Fibroblast of the conjunctiva (primary cell): ENCODE results near the gene RNGTT.
A peak's percentile ranks its signal among the peaks of the same experiment; 100 is the strongest.
"Not testable (repeated sequence)": the region's sequence is repeated elsewhere in the genome, so short reads cannot be mapped to it uniquely, and the experiment has no call there.

ENCODE experiments used
- DNase-seq: peaks from one replicate; pipeline ENCODE4 v3.0.0-alpha.2; 2010; ENCODE audit warnings: low read depth

Gene RNGTT

GRCh38 chr6:88963139-88964090, at the start of gene RNGTT:
RNGTT (minus strand) TSS chr6:88963618; CDS start chr6:88963409, 209 bp downstream.
- DNase-seq = peak; percentile 94

- no peak for DNase-seq
Observed at GRCh38 chr6:89011436-89011835, 48.0 kb upstream of the RNGTT start.

GRCh38 chr6:89010825-89011224, 47.4 kb upstream of the RNGTT start:
- DNase-seq = no peak

GRCh38 chr6:89009624-89010059, 46.2 kb upstream of the RNGTT start:
- no peak for DNase-seq

- no peak for DNase-seq
Observed at GRCh38 chr6:89008815-89009374, 45.5 kb upstream of the RNGTT start.

GRCh38 chr6:89008001-89008814, 44.8 kb upstream of the RNGTT start:
- no peak for DNase-seq

- DNase-seq = no peak
Observed at GRCh38 chr6:89007209-89008000, 44.0 kb upstream of the RNGTT start.

- no peak for DNase-seq
Observed at GRCh38 chr6:89002523-89002922, 39.1 kb upstream of the RNGTT start.

- DNase-seq = no peak
Observed at GRCh38 chr6:88997327-88997726, 33.9 kb upstream of the RNGTT start.

- no peak for DNase-seq
Observed at GRCh38 chr6:88992741-88993552, 29.5 kb upstream of the RNGTT start.

- DNase-seq = peak; percentile 13
Observed at GRCh38 chr6:88989215-88989614, 25.8 kb upstream of the RNGTT start.

- no peak for DNase-seq
Observed at GRCh38 chr6:88987922-88988321, 24.5 kb upstream of the RNGTT start.

- DNase-seq = no peak
Observed at GRCh38 chr6:88985901-88986300, 22.5 kb upstream of the RNGTT start.

GRCh38 chr6:88984606-88985005, 21.2 kb upstream of the RNGTT start:
- DNase-seq = no peak

- no peak for DNase-seq
Observed at GRCh38 chr6:88984152-88984551, 20.7 kb upstream of the RNGTT start.

GRCh38 chr6:88983532-88983931, 20.1 kb upstream of the RNGTT start:
- DNase-seq = peak; percentile 41

- not testable (repeated sequence) for DNase-seq
Observed at GRCh38 chr6:88983129-88983528, 19.7 kb upstream of the RNGTT start.

GRCh38 chr6:88982720-88983119, 19.3 kb upstream of the RNGTT start:
- DNase-seq = peak; percentile 74

GRCh38 chr6:88975369-88975768, 12.0 kb upstream of the RNGTT start:
- no peak for DNase-seq

GRCh38 chr6:88972504-88973423, 9.3 kb upstream of the RNGTT start:
- DNase-seq = no peak
